CD8-positive, alpha-beta memory T cell (primary cell): Measurements from ENCODE around the gene C2orf81. TPM values are rescaled to one million over a fixed set of nuclear protein-coding genes. Genes with fewer than 3 reads are reported as not detected.
"Not testable (repeated sequence)": the region's sequence is repeated elsewhere in the genome, so short reads cannot be mapped to it uniquely, and the experiment has no call there.

Experiments used
- CTCF ChIA-PET: fragments of 350-600 bp; sonication (Branson Sonifier 250); formaldehyde crosslinking; loops from one replicate; lab custom pipeline; 2021; ENCODE audit warnings: antibody characterized with exemption; lab: Charles Lee
- POLR2A ChIA-PET: fragments of 350-600 bp; sonication (Branson Sonifier 250); formaldehyde crosslinking; loops from one replicate; lab custom pipeline; 2021; ENCODE audit warnings: antibody characterized with exemption; lab: Charles Lee
- DNase-seq, 5 donors: peaks; one replicate each; pipeline versions ENCODE4 v3.0.0 to v3.0.0-alpha.2; 2020 to 2022; ENCODE audit warnings: mixed read lengths in 1 of 5
- H3K27ac ChIP-seq: one replicate; pipeline ENCODE4 v1.7.0; 2013; ENCODE audit warnings: low read depth, mild to moderate bottlenecking, low read length, moderate library complexity
- H3K27me3 ChIP-seq: 2 replicates; pipeline ENCODE4 v1.7.0; 2013; ENCODE audit warnings: low read length, mild to moderate bottlenecking; ENCODE audit not compliant: insufficient read depth, poor library complexity, severe bottlenecking
- H3K36me3 ChIP-seq: 2 replicates; pipeline ENCODE4 v1.7.0; 2013; ENCODE audit warnings: mild to moderate bottlenecking, low read length, moderate library complexity; ENCODE audit not compliant: insufficient read depth
- H3K4me1 ChIP-seq: 2 replicates; pipeline ENCODE4 v1.7.0; 2013; ENCODE audit warnings: mild to moderate bottlenecking, low read length, moderate library complexity; ENCODE audit not compliant: insufficient read depth
- H3K4me3 ChIP-seq: 2 replicates; pipeline ENCODE4 v1.7.0; 2013; ENCODE audit warnings: mild to moderate bottlenecking, low read length
- H3K9me3 ChIP-seq: 2 replicates; pipeline ENCODE4 v1.7.0; 2013; ENCODE audit warnings: mild to moderate bottlenecking, low read length
- H3K27ac Mint-ChIP-seq, 8 donors: one replicate each; pipeline ENCODE4 v1.8.0; 2020 to 2021; ENCODE audit warnings: mixed read lengths in 8 of 8, mild to moderate bottlenecking in 6 of 8, inconsistent platforms in 3 of 8, moderate library complexity in 3 of 8
- H3K27me3 Mint-ChIP-seq, 2 donors: one replicate each; pipeline ENCODE4 v1.8.0; 2020 to 2021; ENCODE audit warnings: mixed read lengths in 2 of 2, mild to moderate bottlenecking in 1 of 2, moderate library complexity in 1 of 2
- H3K36me3 Mint-ChIP-seq, 3 donors: one replicate each; pipeline ENCODE4 v1.8.0; 2020 to 2021; ENCODE audit warnings: mixed read lengths in 3 of 3, inconsistent platforms in 1 of 3, mild to moderate bottlenecking in 1 of 3
- H3K4me1 Mint-ChIP-seq, 3 donors: one replicate each; pipeline ENCODE4 v1.8.0; 2020 to 2021; ENCODE audit warnings: mixed read lengths in 3 of 3, inconsistent platforms in 1 of 3, mild to moderate bottlenecking in 1 of 3
- H3K4me3 Mint-ChIP-seq, 7 donors: one replicate each; pipeline ENCODE4 v1.8.0; 2020 to 2021; ENCODE audit warnings: mixed read lengths in 7 of 7, mild to moderate bottlenecking in 6 of 7, moderate library complexity in 4 of 7, inconsistent platforms in 2 of 7
- H3K9me3 Mint-ChIP-seq, 5 donors: one replicate each; pipeline ENCODE4 v1.8.0; 2020 to 2022; ENCODE audit warnings: mixed read lengths in 5 of 5, mild to moderate bottlenecking in 3 of 5, moderate library complexity in 2 of 5, inconsistent platforms in 1 of 5
- polyA plus RNA-seq: library from polyadenylated mRNA; unstranded; fragments of 300-500 nt; fragmentation: Illumina TruSeq; gene quantifications from one replicate; pipeline ENCODE4 v1.2.3, GENCODE V29; 2021
- total RNA-seq, 2 experiments: library from RNA; stranded (reverse); gene quantifications; one replicate each; pipeline ENCODE4 v1.2.3, GENCODE V29; 2021

The C2orf81 gene
- total and polyA plus RNA-seq, 3 experiments from 2014 or later, result 2.6 to 3.2 (median 2.7) TPM

DNA sequence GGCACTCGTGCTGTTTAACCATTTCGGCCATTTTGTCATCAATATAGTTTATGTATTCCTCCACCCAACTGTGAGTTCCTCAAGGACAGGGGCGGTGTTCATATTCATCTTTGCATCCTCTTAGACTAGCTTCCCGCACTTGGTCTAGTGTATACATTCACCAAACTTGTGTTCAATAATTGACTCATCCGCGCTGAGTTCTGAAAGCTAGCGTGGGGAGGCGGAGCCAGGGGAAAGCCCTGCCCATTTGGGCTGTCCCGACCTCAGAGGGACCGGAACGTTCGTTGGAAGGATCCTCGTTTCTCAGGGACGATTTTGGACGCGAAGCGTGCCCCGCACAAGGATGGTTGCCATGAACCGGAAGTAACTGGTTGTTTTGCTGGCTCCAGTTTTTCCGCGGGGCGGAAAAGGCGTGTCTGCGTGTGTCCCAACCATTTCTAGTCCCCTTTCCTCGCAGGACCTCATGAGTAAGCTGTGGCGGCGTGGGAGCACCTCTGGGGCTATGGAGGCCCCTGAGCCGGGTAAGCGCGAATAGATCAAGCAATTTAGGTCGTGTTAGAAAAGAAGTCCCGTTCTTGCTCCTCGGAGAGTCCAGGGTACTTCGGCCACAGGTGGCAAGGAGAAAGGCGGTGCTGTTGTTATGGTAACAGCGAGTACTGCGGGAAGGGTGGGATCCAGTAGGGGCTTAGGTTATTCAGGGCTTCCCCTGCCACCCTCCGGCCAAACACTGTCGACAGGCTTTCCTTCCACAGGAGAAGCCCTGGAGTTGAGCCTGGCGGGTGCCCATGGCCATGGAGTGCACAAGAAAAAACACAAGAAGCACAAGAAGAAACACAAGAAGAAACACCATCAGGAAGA, 33.5 kb upstream of the C2orf81 start, which contains the start of gene INO80B:
Gene INO80B (plus strand): TSS at position 434 of the 858 bp plus-strand sequence. CDS start 30 bp downstream, at position 464.
- H3K36me3 ChIP-seq, result no peaks in the 10 kb centered on the region
- H3K4me1 Mint-ChIP-seq, result peaks cover 59 to 64% (median 63%) of the 10 kb centered on the region in 3 donors
- H3K4me1 ChIP-seq, result peaks cover 48% of the 10 kb centered on the region
- H3K27me3 Mint-ChIP-seq, result no peaks in the 10 kb centered on the region
- H3K9me3 ChIP-seq, result no peaks in the 10 kb centered on the region
- peak within 1 kb of the TSS; percentile 87 to 99 (median 96) for H3K4me3 Mint-ChIP-seq
- H3K27me3 ChIP-seq, result no peaks in the 10 kb centered on the region
- peak within 1 kb of the TSS; percentile 82 for H3K4me3 ChIP-seq
- POLR2A ChIA-PET, result interaction anchor here (0.8 to 3.1 kb wide), 7 partner anchors 14 to 77 kb away, joined by 3 to 38 read pairs (median 4); partner anchors contain the start of genes C2orf81, CCDC142, MRPL53 and TTC31
- H3K36me3 Mint-ChIP-seq, result peaks cover 0 to 22% (median 0%) of the 10 kb centered on the region in 3 donors
- peak within 1 kb of the TSS; percentile 91 to 100 (median 98) for H3K27ac Mint-ChIP-seq
- H3K27ac ChIP-seq, result peak within 1 kb of the TSS; percentile 64
- CTCF ChIA-PET, result interaction anchor here (0.7 to 5.8 kb wide), 15 partner anchors 10 to 273 kb away, joined by 3 to 83 read pairs (median 4); partner anchors contain the start of genes C2orf81, CCDC142, MRPL53 and TTC31
- no peaks in the 10 kb centered on the region for H3K9me3 Mint-ChIP-seq
- DNase-seq, result peak; percentile 91 to 98 (median 97)

DNA sequence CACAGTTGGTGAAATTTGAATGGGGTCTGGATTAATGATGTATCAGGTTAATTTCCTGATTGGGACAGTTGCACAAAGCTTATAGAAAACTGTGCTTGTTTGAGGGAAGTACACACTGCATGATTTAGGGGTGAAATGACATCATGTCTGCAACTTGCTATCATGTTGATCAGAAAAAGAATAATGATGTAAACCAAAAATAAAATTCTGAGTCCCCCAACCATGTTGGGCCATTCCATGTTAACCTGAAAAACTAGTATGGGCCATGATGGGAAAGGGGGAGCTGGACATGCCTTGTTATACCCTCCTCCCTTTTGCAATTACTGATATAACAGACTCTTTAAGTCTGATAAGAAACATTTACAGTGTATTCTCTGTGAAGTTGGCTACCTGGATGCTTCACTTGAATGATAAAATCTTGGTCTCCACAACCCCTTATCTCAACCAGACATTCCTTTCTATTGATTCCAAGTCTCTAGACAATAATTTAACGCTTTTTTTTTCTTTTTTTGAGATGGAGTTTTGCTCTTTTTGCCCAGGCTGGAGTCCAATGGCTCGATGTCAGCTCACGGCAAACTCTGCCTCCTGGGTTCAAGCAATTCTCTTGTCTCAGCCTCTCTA, 29.3 kb upstream of the C2orf81 start:
- H3K27me3 Mint-ChIP-seq, result no peaks in the 10 kb centered on the region
- Histone ChIP-seq H3K27ac (no peak overlapping the region), H3K36me3 (no peaks in the 10 kb centered on the region), H3K4me3 (no peak overlapping the region), H3K4me1 (peaks cover 24% of the 10 kb centered on the region), H3K9me3 (no peaks in the 10 kb centered on the region), H3K27me3 (no peaks in the 10 kb centered on the region)
- H3K27ac Mint-ChIP-seq, result peak overlapping the region in 4 of 8 donors; percentile 28 to 63 (median 44)
- no peak for DNase-seq
- H3K9me3 Mint-ChIP-seq, result no peaks in the 10 kb centered on the region
- peaks cover 28 to 30% (median 30%) of the 10 kb centered on the region in 3 donors for H3K4me1 Mint-ChIP-seq
- CTCF ChIA-PET, result interaction anchor here (1.2 kb wide), 1 partner anchor 32 kb away, joined by 5 read pairs; the partner anchor contains the start of genes CCDC142 and TTC31
- POLR2A ChIA-PET, result interaction anchor here (0.6 to 0.7 kb wide), 2 partner anchors 23 to 46 kb away, joined by 4 to 7 read pairs; no protein-coding TSS in a partner anchor
- H3K4me3 Mint-ChIP-seq, result no peak overlapping the region
- H3K36me3 Mint-ChIP-seq, result peaks cover 0 to 6% (median 0%) of the 10 kb centered on the region in 3 donors

DNA sequence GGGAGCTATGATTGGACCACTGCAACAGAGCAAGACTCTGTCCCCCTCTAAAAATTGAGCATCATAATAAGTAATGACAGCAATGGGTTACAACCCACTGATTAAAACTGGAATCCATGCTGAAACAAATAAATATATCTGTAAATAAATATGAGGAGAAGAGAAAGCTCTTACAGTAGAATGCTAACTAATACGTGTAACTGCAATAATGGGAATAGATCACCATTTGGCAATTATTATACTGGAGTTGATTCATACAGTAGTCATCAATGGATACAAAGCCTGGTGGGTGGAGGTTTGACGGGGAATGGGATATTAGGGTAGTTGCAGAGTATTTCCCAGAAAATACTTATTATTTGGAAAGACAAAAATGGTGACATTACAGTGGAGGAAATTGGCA, 27.4 kb upstream of the C2orf81 start:
- H3K36me3 Mint-ChIP-seq, result no peaks in the 10 kb centered on the region
- peaks cover 13 to 15% (median 15%) of the 10 kb centered on the region in 3 donors for H3K4me1 Mint-ChIP-seq
- Histone ChIP-seq H3K4me1 (peaks cover 12% of the 10 kb centered on the region), H3K36me3 (no peaks in the 10 kb centered on the region), H3K4me3 (no peak overlapping the region), H3K27ac (no peak overlapping the region), H3K27me3 (no peaks in the 10 kb centered on the region), H3K9me3 (no peaks in the 10 kb centered on the region)
- peaks cover 8 to 15% of the 10 kb centered on the region in 2 donors for H3K27me3 Mint-ChIP-seq
- POLR2A ChIA-PET, result no interaction called here
- CTCF ChIA-PET, result interaction anchor here (1.3 kb wide), 1 partner anchor 57 kb away, joined by 4 read pairs; no protein-coding TSS in a partner anchor
- no peak overlapping the region for H3K4me3 Mint-ChIP-seq
- H3K27ac Mint-ChIP-seq, result peak overlapping the region in 2 of 8 donors; percentile 26 to 32
- DNase-seq, result no peak
- H3K9me3 Mint-ChIP-seq, result no peaks in the 10 kb centered on the region

DNA sequence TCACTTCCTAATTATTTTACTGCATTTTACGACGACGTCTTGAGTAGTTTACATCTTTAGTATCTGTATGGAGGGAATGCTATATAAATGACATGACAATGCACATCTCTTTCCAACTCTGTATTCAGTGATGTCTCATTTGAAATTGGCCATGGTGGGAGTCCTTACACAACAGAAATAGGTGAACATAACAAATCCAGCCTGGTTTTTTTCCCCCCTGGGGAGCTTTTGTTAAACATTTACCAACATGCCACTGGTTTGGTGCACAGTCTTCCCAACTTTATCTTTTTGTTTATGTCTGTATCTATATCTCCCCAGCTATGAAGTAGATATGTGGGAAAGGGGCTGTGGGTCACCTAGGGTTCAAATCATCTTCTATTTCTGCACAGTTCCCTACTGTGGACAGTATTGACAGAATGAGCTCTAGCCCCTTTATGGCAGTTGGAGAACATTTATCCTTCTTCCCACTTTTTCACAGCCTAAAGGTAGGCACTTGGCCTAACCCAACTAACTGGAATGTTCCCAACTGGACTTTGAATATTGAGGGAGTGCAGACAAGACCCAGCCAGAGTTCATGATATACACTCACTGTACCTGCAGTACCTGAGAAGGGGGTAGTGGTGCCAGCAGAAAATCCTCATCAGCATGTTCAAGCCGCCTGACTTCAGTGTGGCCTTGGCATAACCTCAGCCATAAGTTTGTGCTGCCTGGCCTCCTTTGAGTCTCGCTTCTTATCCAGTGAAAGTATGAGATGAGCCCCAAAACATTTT, 26.0 kb upstream of the C2orf81 start:
- H3K4me1 ChIP-seq, result peaks cover 5% of the 10 kb centered on the region
- Mint-ChIP-seq H3K4me3 (no peak overlapping the region), H3K4me1 (peaks cover 3 to 4% (median 4%) of the 10 kb centered on the region in 3 donors), H3K27me3 (peaks cover 14 to 16% of the 10 kb centered on the region in 2 donors), H3K36me3 (no peaks in the 10 kb centered on the region), H3K9me3 (no peaks in the 10 kb centered on the region), H3K27ac (no peak overlapping the region)
- H3K4me3 ChIP-seq, result no peak overlapping the region
- no peaks in the 10 kb centered on the region for H3K36me3 ChIP-seq
- H3K9me3 ChIP-seq, result no peaks in the 10 kb centered on the region
- H3K27me3 ChIP-seq, result peaks cover 5% of the 10 kb centered on the region
- DNase-seq, result no peak
- H3K27ac ChIP-seq, result no peak overlapping the region
- POLR2A ChIA-PET, result no interaction called here
- CTCF ChIA-PET, result no interaction called here

DNA sequence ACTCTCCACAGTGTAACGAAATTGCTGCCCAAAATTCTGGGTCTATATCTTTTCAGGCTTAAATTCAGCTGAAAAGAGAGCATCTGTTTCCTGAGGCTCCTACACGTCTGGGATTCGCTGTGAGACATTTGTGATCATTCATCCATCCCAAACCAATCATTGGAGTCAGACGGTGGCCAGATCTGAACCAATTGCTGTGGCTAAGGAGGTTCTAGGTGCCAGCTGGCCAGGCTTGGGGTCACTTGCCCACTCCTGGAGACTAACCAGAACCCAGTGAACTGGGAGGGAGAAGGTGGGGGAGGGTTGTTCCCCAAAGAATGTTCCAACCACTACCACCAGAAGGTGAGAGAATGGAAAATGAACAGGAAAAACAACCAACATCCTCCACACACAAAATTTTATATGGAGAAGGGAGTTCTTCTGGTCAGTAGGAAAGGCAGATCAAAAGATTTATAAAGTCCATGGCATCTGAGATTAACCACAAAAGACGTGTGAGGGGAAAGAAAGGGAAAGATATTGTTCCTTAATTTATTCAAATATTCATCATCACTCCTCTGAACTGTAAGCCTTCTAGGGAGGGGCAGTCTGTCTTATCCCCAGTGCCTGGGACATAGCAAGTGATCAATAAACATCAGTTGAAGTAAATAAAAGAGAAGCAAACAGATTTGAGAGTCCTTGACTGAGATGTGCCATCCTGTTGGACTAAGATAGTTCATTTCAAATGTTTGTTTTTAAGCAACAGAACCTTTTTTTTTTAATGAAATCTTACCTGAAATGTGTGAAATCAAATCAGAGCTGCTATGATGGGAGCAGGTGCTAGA, 23.3 kb upstream of the C2orf81 start:
- POLR2A ChIA-PET, result no interaction called here
- Histone ChIP-seq H3K36me3 (no peaks in the 10 kb centered on the region), H3K4me1 (peaks cover 8% of the 10 kb centered on the region), H3K4me3 (no peak overlapping the region), H3K27ac (no peak overlapping the region), H3K27me3 (peaks cover 26% of the 10 kb centered on the region), H3K9me3 (no peaks in the 10 kb centered on the region)
- Mint-ChIP-seq H3K36me3 (no peaks in the 10 kb centered on the region), H3K27ac (no peak overlapping the region), H3K4me1 (peaks cover 6 to 20% (median 8%) of the 10 kb centered on the region in 3 donors), H3K9me3 (peaks cover 0 to 2% (median 0%) of the 10 kb centered on the region in 5 donors), H3K4me3 (no peak overlapping the region), H3K27me3 (peaks cover 21 to 24% of the 10 kb centered on the region in 2 donors)
- DNase-seq, result no peak
- CTCF ChIA-PET, result interaction anchor here (0.9 to 1.5 kb wide), 2 partner anchors 10 to 44 kb away, joined by 3 to 4 read pairs; partner anchors contain the start of gene INO80B

DNA sequence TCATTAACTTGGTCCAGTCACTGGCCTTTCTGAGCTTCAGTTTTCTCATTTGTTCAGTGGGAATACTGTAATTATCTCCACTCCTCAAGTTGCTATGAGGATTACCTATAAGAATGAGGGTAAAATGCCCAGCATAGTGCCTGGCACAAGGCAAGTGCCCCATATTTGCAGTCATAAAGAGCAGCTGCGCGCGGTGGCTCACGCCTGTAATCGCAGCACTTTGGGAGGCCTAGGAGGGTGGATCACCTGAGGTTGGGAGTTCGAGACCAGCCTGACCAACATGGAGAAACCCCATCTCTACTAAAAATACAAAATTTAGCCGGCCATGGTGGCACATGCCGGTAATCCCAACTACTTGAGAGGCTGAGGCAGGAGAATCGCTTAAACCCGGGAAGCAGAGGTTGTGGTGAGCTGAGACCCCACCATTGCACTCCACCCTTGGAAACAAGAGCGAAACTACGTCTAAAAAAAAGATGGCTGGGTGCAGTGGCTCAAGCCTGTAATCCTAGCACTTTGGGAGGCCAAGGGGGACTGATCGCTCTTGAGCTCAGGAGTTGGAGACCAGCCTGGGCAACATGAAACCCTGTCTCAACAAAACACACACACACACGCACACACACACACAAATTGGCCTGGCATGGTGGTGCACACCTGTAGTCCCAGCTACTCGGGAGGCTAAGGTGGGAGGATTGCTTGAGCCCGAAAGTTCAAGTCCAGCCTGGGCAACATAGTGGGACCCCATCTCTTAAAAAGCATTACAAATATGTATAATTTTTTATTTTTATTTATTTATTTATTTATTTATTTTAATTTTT, 21.3 kb upstream of the C2orf81 start:
- peaks cover 26% of the 10 kb centered on the region for H3K27me3 ChIP-seq
- H3K4me3 ChIP-seq, H3K36me3 Mint-ChIP-seq, H3K9me3 Mint-ChIP-seq, CTCF ChIA-PET, H3K9me3 ChIP-seq, DNase-seq, H3K27ac ChIP-seq, H3K4me1 ChIP-seq, H3K36me3 ChIP-seq: not testable (repeated sequence)
- POLR2A ChIA-PET, result interaction anchor here (0.5 to 0.7 kb wide), 3 partner anchors 19 to 599 kb away, joined by 3 to 5 read pairs (median 3); no protein-coding TSS in a partner anchor
- H3K4me1 Mint-ChIP-seq, result peaks cover 6 to 20% (median 8%) of the 10 kb centered on the region in 3 donors
- H3K4me3 Mint-ChIP-seq, result peak overlapping the region in 6 of 7 donors; percentile 52 to 78 (median 66)
- H3K27ac Mint-ChIP-seq, result peak overlapping the region in 4 of 8 donors; percentile 48 to 81 (median 66)
- H3K27me3 Mint-ChIP-seq, result peaks cover 27 to 37% of the 10 kb centered on the region in 2 donors
